CD4-positive, CD25-positive, alpha-beta regulatory T cell (primary cell): Measurements from ENCODE around the gene SIGLEC7. TPM values are rescaled to one million over a fixed set of nuclear protein-coding genes. Genes with fewer than 3 reads are reported as not detected.

ENCODE experiments used
- ATAC-seq, 2 donors: fragments of 150-1000 bp; cut with Tn5 transposase; one replicate each; pipeline ENCODE4 v1.10.0; 2021; ENCODE audit warnings: low read depth in 2 of 2, moderate number of reproducible peaks in 2 of 2, moderate library complexity in 1 of 2
- DNase-seq, 3 donors: peaks; one replicate each; pipeline versions ENCODE4 v3.0.0 to v3.0.0-alpha.2; 2012 to 2022; ENCODE audit warnings: mixed read lengths in 1 of 3
- H3K27ac ChIP-seq: one replicate; pipeline ENCODE4 v1.7.0; 2013; ENCODE audit warnings: mild to moderate bottlenecking, low read length; ENCODE audit not compliant: insufficient read depth, poor library complexity, severe bottlenecking
- H3K27me3 ChIP-seq: one replicate; pipeline ENCODE4 v1.7.0; 2013; ENCODE audit warnings: low read length; ENCODE audit not compliant: control insufficient read depth, insufficient read depth
- H3K36me3 ChIP-seq: one replicate; pipeline ENCODE4 v1.7.0; 2013; ENCODE audit warnings: mild to moderate bottlenecking, low read length, moderate library complexity; ENCODE audit not compliant: control insufficient read depth, insufficient read depth
- H3K4me1 ChIP-seq: 2 replicates; pipeline ENCODE4 v1.7.0; 2013; ENCODE audit warnings: mild to moderate bottlenecking, low read length; ENCODE audit not compliant: insufficient read depth, control insufficient read depth, poor library complexity, severe bottlenecking
- H3K4me3 ChIP-seq: one replicate; pipeline ENCODE4 v1.7.0; 2013; ENCODE audit warnings: low read depth, mild to moderate bottlenecking, low read length, moderate library complexity
- H3K9me3 ChIP-seq, 2 experiments: 1 replicate in 1 of 2; 2 replicates in 1 of 2; pipeline ENCODE4 v1.7.0; 2013; ENCODE audit warnings: low read length in 2 of 2, mild to moderate bottlenecking in 1 of 2, moderate library complexity in 1 of 2; ENCODE audit not compliant: control insufficient read depth in 2 of 2
- H3K27ac Mint-ChIP-seq, 3 donors: one replicate each; pipeline ENCODE4 v1.8.0; 2020 to 2022; ENCODE audit warnings: mild to moderate bottlenecking in 3 of 3, mixed read lengths in 3 of 3, moderate library complexity in 2 of 3
- H3K27me3 Mint-ChIP-seq: one replicate; pipeline ENCODE4 v1.8.0; 2022; ENCODE audit warnings: mild to moderate bottlenecking, mixed read lengths
- H3K36me3 Mint-ChIP-seq: one replicate; pipeline ENCODE4 v1.8.0; 2020; ENCODE audit warnings: mixed read lengths
- H3K4me1 Mint-ChIP-seq, 4 donors: one replicate each; pipeline ENCODE4 v1.8.0; 2020 to 2022; ENCODE audit warnings: mixed read lengths in 4 of 4, mild to moderate bottlenecking in 1 of 4
- H3K4me3 Mint-ChIP-seq, 4 donors: one replicate each; pipeline ENCODE4 v1.8.0; 2020 to 2022; ENCODE audit warnings: mild to moderate bottlenecking in 4 of 4, mixed read lengths in 4 of 4, moderate library complexity in 3 of 4
- H3K9me3 Mint-ChIP-seq, 7 donors: one replicate each; pipeline ENCODE4 v1.8.0; 2020 to 2022; ENCODE audit warnings: mixed read lengths in 7 of 7, mild to moderate bottlenecking in 3 of 7, moderate library complexity in 2 of 7
- polyA plus RNA-seq, 4 donors: library from polyadenylated mRNA; unstranded; fragments of 300-500 nt; fragmentation: Illumina TruSeq; gene quantifications; one replicate each; pipeline ENCODE4 v1.2.3, GENCODE V29; 2021
- total RNA-seq: library from RNA; stranded (reverse); gene quantifications from one replicate; pipeline ENCODE4 v1.2.3, GENCODE V29; 2022

Gene SIGLEC7
- total and polyA plus RNA-seq, 5 donors from 2014 or later = not detected

DNA sequence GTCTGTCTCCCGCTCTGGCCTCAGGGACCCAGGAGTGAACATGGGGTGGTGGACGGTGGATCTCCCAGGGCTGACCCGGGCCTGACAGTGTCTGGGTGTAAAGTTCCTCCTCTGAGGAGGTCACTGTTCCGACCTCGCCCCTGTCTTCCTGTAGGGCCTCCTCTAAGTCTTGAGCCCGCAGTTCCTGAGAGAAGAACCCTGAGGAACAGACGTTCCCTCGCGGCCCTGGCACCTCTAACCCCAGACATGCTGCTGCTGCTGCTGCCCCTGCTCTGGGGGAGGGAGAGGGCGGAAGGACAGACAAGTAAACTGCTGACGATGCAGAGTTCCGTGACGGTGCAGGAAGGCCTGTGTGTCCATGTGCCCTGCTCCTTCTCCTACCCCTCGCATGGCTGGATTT, 17.4 kb upstream of the SIGLEC7 start, which contains the start of gene SIGLEC9:
TSS of gene SIGLEC9 (plus strand) at position 178 of the 400 bp plus-strand sequence. CDS start at position 247, 69 bp downstream.
- peaks cover 0 to 86% (median 42%) of the 10 kb centered on the region in 4 donors for H3K4me1 Mint-ChIP-seq
- Histone ChIP-seq H3K4me3 (peak within 1 kb of the TSS; percentile 33), H3K4me1 (peaks cover 59% of the 10 kb centered on the region), H3K27ac (peak within 1 kb of the TSS; percentile 63), H3K27me3 (no peaks in the 10 kb centered on the region), H3K9me3 (no peaks in the 10 kb centered on the region), H3K36me3 (no peaks in the 10 kb centered on the region)
- peak within 1 kb of the TSS; percentile 92 to 98 (median 98) for H3K27ac Mint-ChIP-seq
- H3K36me3 Mint-ChIP-seq = peaks cover 7% of the 10 kb centered on the region
- H3K4me3 Mint-ChIP-seq = peak within 1 kb of the TSS; percentile 7 to 83 (median 77)
- ATAC-seq = no peak
- H3K9me3 Mint-ChIP-seq = peaks cover 0 to 6% (median 3%) of the 10 kb centered on the region in 7 donors
- no peak for DNase-seq
- H3K27me3 Mint-ChIP-seq = no peaks in the 10 kb centered on the region

DNA sequence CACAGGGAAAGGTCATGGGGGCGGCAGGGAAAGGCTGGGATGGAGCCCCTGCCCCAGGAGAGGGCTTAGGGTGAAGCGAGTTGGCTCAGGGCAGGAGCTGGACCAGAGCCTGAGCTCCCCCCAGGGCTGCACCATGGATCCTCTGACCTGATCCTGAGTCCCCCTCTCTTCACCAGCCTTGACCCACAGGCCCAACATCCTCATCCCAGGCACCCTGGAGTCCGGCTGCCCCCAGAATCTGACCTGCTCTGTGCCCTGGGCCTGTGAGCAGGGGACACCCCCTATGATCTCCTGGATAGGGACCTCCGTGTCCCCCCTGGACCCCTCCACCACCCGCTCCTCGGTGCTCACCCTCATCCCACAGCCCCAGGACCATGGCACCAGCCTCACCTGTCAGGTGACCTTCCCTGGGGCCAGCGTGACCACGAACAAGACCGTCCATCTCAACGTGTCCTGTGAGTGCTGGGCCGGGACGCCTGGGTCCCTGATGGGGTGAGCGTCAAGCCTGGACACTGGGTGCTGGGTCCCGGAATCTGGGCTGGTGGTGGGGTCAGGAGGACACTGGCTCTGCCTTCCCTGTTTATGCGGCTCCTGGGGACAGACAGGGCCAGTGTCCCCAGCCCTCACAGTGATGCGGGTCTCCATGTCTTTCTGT, 16.6 kb upstream of the SIGLEC7 start:
- H3K27ac ChIP-seq = peak overlapping the region; percentile 63
- H3K4me3 ChIP-seq = no peak overlapping the region
- no peak for ATAC-seq
- no peaks in the 10 kb centered on the region for H3K36me3 ChIP-seq
- H3K27me3 Mint-ChIP-seq = peaks cover 2% of the 10 kb centered on the region
- peak overlapping the region in 1 of 4 donors; percentile 19 for H3K4me3 Mint-ChIP-seq
- H3K9me3 Mint-ChIP-seq = peaks cover 0 to 6% (median 3%) of the 10 kb centered on the region in 7 donors
- peaks cover 64% of the 10 kb centered on the region for H3K4me1 ChIP-seq
- H3K27me3 ChIP-seq = no peaks in the 10 kb centered on the region
- H3K27ac Mint-ChIP-seq = peak overlapping the region in 2 of 3 donors; percentile 64 to 92
- no peak for DNase-seq
- no peaks in the 10 kb centered on the region for H3K9me3 ChIP-seq
- peaks cover 0 to 92% (median 42%) of the 10 kb centered on the region in 4 donors for H3K4me1 Mint-ChIP-seq
- H3K36me3 Mint-ChIP-seq = peaks cover 7% of the 10 kb centered on the region

DNA sequence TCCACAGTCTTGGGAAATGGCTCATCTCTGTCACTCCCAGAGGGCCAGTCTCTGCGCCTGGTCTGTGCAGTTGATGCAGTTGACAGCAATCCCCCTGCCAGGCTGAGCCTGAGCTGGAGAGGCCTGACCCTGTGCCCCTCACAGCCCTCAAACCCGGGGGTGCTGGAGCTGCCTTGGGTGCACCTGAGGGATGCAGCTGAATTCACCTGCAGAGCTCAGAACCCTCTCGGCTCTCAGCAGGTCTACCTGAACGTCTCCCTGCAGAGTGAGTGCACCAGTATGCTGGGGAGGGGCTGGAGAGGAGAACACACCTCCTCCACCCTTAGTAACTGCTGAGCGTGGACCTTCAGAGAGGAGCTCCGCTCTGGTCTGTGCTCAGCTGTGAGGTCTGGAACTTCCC, 15.1 kb upstream of the SIGLEC7 start:
- Histone ChIP-seq H3K9me3 (no peaks in the 10 kb centered on the region), H3K4me3 (no peak overlapping the region), H3K36me3 (no peaks in the 10 kb centered on the region), H3K27me3 (no peaks in the 10 kb centered on the region), H3K27ac (no peak overlapping the region), H3K4me1 (peaks cover 70% of the 10 kb centered on the region)
- Mint-ChIP-seq H3K4me1 (peaks cover 0 to 95% (median 44%) of the 10 kb centered on the region in 4 donors), H3K36me3 (peaks cover 7% of the 10 kb centered on the region), H3K4me3 (peak overlapping the region in 2 of 4 donors; percentile 43 to 74), H3K27ac (peak overlapping the region; percentile 60 to 89 (median 80)), H3K9me3 (peaks cover 0 to 6% (median 1%) of the 10 kb centered on the region in 7 donors), H3K27me3 (peaks cover 4% of the 10 kb centered on the region)
- DNase-seq = no peak
- ATAC-seq = no peak

DNA sequence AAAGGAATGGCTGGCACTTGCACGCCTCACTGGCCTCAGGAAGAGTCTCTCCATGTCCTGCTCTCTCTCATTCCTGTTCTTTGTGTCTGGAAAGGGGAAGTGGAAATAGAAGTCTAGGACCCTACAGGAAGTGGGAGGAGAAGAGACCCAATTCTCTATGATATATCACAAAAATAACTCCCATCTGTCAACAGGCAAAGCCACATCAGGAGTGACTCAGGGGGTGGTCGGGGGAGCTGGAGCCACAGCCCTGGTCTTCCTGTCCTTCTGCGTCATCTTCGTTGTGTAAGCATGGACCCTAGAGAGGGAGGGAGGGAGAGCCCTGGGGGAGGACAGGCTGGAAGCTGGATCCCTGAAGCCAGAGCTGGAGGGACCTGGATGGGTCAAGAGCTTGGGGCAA, 14.3 kb upstream of the SIGLEC7 start:
- H3K27ac ChIP-seq = peak overlapping the region; percentile 14
- DNase-seq = no peak
- ATAC-seq = no peak
- no peak overlapping the region for H3K4me3 ChIP-seq
- Mint-ChIP-seq H3K27ac (peak overlapping the region; percentile 57 to 89 (median 76)), H3K27me3 (peaks cover 4% of the 10 kb centered on the region), H3K9me3 (peaks cover 0 to 6% (median 2%) of the 10 kb centered on the region in 7 donors), H3K4me1 (peaks cover 3 to 94% (median 49%) of the 10 kb centered on the region in 4 donors), H3K36me3 (peaks cover 7% of the 10 kb centered on the region), H3K4me3 (peak overlapping the region in 3 of 4 donors; percentile 57 to 74 (median 70))
- peaks cover 69% of the 10 kb centered on the region for H3K4me1 ChIP-seq
- H3K27me3 ChIP-seq = no peaks in the 10 kb centered on the region
- no peaks in the 10 kb centered on the region for H3K9me3 ChIP-seq
- no peaks in the 10 kb centered on the region for H3K36me3 ChIP-seq

DNA sequence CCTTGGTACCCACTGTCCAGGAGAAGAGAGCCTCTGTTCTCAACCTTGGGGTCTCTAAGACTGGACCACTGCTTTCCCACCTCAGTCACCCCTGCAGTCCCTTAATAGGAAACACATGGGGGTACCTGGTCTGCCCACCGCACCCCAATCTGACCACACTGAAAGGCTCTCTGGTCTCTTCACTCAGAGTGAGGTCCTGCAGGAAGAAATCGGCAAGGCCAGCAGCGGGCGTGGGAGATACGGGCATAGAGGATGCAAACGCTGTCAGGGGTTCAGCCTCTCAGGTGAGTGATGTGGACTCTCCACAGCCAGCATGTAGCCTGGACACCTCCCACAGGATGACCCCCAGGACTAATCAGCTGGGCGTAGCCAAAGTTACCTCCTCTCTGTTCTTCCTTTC, 13.9 kb upstream of the SIGLEC7 start:
- no peak overlapping the region for H3K4me3 ChIP-seq

DNA sequence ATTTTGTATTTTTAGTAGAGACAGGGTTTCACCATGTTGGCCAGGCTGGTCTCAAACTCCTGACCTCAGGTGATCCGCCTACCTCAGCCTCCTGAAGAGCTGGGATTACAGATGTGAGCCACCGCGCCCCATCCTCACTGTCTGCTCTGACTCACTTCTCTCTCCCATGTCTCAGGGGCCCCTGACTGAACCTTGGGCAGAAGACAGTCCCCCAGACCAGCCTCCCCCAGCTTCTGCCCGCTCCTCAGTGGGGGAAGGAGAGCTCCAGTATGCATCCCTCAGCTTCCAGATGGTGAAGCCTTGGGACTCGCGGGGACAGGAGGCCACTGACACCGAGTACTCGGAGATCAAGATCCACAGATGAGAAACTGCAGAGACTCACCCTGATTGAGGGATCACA, 12.4 kb upstream of the SIGLEC7 start:
- Histone ChIP-seq H3K36me3 (no peaks in the 10 kb centered on the region), H3K9me3 (no peaks in the 10 kb centered on the region), H3K27ac (no peak overlapping the region), H3K4me3 (no peak overlapping the region), H3K27me3 (no peaks in the 10 kb centered on the region), H3K4me1 (peaks cover 49% of the 10 kb centered on the region)
- ATAC-seq (no peak), DNase-seq (no peak)
- peaks cover 5 to 75% (median 37%) of the 10 kb centered on the region in 4 donors for H3K4me1 Mint-ChIP-seq
- H3K27me3 Mint-ChIP-seq = peaks cover 4% of the 10 kb centered on the region
- peak overlapping the region in 1 of 4 donors; percentile 63 for H3K4me3 Mint-ChIP-seq
- H3K36me3 Mint-ChIP-seq = peaks cover 3% of the 10 kb centered on the region
- peak overlapping the region; percentile 57 to 83 (median 78) for H3K27ac Mint-ChIP-seq
- peaks cover 0 to 2% (median 0%) of the 10 kb centered on the region in 7 donors for H3K9me3 Mint-ChIP-seq

More for the DNA sequence above, 13.9 kb upstream of the SIGLEC7 start:
- peaks cover 64% of the 10 kb centered on the region for H3K4me1 ChIP-seq
- no peak for ATAC-seq
- H3K9me3 ChIP-seq = no peaks in the 10 kb centered on the region
- peak overlapping the region; percentile 14 for H3K27ac ChIP-seq
- H3K27me3 Mint-ChIP-seq = peaks cover 4% of the 10 kb centered on the region
- peaks cover 0 to 4% (median 2%) of the 10 kb centered on the region in 7 donors for H3K9me3 Mint-ChIP-seq
- H3K36me3 ChIP-seq = no peaks in the 10 kb centered on the region
- no peaks in the 10 kb centered on the region for H3K27me3 ChIP-seq
- peaks cover 3 to 90% (median 48%) of the 10 kb centered on the region in 4 donors for H3K4me1 Mint-ChIP-seq
- peak overlapping the region in 2 of 3 donors; percentile 57 to 76 for H3K27ac Mint-ChIP-seq
- peaks cover 7% of the 10 kb centered on the region for H3K36me3 Mint-ChIP-seq
- no peak for DNase-seq
- peak overlapping the region in 3 of 4 donors; percentile 52 to 74 (median 70) for H3K4me3 Mint-ChIP-seq

DNA sequence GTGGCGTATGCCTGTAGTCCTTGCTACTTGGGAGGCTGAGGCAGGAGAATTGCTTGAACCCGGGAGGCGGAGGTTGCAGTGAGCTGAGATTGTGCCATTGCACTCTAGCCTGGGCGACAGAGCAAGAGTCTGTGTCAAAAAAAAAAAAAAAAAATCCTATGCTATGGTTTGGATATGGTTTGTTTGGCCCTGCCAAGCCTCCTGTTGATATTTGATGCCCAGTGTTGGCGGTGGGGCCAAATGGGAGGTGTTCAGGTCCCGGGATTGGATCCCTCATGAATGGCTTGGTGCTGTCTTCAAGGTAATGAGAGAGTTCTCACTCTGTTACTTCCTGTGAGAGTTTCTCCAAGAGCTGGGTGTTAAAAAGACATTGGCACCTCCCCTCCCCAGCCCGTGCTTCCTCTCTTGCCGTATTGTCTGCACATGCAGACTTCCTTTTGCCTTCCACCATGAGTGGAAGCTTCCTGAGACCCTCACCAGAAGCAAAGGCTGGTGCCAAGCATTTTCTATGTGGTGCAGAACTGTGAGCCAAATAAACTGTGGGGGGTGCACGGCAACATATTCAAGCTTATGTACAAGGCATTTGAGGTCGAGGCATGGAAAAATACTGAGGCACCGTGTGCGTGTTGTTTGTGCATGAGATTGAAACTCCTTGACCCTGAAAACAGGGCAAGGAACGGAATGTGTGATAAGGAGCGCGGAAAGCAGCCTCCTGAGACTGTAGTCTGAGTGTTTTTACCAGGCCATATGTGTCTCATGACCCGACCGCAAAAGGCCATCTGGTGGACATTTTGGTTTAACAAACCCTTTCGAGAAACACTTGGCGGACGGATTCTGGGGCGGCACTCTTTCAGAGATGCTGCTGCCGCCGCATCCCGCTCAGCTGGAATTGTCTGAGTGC, 10.1 kb upstream of the SIGLEC7 start:
- Mint-ChIP-seq H3K36me3 (peaks cover 6% of the 10 kb centered on the region), H3K27ac (peak overlapping the region; percentile 75 to 95 (median 85)), H3K4me1 (peaks cover 8 to 62% (median 32%) of the 10 kb centered on the region in 4 donors), H3K27me3 (peaks cover 14% of the 10 kb centered on the region), H3K9me3 (peaks cover 0 to 2% (median 0%) of the 10 kb centered on the region in 7 donors), H3K4me3 (peak overlapping the region; percentile 10 to 83 (median 61))
- no peaks in the 10 kb centered on the region for H3K36me3 ChIP-seq
- H3K27me3 ChIP-seq = no peaks in the 10 kb centered on the region
- peak in 2 of 3 donors; percentile 29 to 71 for DNase-seq
- peaks cover 42% of the 10 kb centered on the region for H3K4me1 ChIP-seq
- H3K4me3 ChIP-seq = peak overlapping the region; percentile 21
- no peaks in the 10 kb centered on the region for H3K9me3 ChIP-seq
- ATAC-seq = peak; percentile 59 to 60
- H3K27ac ChIP-seq = peak overlapping the region; percentile 5
